ENCODE data around the gene HSPA9. TPM values are rescaled to one million over a fixed set of nuclear protein-coding genes. Genes with fewer than 3 reads are reported as not detected.

The HSPA9 gene
- total RNA-seq, 1 donor from 2014 or later, result 247 TPM

GRCh38 chr5:138536215-138536614 lies 39.0 kb downstream of the HSPA9 start:
- peaks cover 24% of the 10 kb centered on the region for H3K4me1 Mint-ChIP-seq
- no peak for DNase-seq (ENCODE audit: low read depth, low spot score)
- H3K36me3 Mint-ChIP-seq (ENCODE audit: low read depth), result peaks cover 9% of the 10 kb centered on the region
- TF ChIP-seq, protein P1, sequence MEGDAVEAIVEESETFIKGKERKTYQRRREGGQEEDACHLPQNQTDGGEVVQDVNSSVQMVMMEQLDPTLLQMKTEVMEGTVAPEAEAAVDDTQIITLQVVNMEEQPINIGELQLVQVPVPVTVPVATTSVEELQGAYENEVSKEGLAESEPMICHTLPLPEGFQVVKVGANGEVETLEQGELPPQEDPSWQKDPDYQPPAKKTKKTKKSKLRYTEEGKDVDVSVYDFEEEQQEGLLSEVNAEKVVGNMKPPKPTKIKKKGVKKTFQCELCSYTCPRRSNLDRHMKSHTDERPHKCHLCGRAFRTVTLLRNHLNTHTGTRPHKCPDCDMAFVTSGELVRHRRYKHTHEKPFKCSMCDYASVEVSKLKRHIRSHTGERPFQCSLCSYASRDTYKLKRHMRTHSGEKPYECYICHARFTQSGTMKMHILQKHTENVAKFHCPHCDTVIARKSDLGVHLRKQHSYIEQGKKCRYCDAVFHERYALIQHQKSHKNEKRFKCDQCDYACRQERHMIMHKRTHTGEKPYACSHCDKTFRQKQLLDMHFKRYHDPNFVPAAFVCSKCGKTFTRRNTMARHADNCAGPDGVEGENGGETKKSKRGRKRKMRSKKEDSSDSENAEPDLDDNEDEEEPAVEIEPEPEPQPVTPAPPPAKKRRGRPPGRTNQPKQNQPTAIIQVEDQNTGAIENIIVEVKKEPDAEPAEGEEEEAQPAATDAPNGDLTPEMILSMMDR (conservative IDR thresholded peaks at IDR 0.05), result no peak
- no peak overlapping the region for H3K27ac Mint-ChIP-seq (ENCODE audit: unreplicated experiment)
- no peaks in the 10 kb centered on the region for H3K27me3 Mint-ChIP-seq (ENCODE audit: low read depth)
- no peaks in the 10 kb centered on the region for H3K9me3 Mint-ChIP-seq
- peak overlapping the region; percentile 58 for H3K4me3 Mint-ChIP-seq

DNA sequence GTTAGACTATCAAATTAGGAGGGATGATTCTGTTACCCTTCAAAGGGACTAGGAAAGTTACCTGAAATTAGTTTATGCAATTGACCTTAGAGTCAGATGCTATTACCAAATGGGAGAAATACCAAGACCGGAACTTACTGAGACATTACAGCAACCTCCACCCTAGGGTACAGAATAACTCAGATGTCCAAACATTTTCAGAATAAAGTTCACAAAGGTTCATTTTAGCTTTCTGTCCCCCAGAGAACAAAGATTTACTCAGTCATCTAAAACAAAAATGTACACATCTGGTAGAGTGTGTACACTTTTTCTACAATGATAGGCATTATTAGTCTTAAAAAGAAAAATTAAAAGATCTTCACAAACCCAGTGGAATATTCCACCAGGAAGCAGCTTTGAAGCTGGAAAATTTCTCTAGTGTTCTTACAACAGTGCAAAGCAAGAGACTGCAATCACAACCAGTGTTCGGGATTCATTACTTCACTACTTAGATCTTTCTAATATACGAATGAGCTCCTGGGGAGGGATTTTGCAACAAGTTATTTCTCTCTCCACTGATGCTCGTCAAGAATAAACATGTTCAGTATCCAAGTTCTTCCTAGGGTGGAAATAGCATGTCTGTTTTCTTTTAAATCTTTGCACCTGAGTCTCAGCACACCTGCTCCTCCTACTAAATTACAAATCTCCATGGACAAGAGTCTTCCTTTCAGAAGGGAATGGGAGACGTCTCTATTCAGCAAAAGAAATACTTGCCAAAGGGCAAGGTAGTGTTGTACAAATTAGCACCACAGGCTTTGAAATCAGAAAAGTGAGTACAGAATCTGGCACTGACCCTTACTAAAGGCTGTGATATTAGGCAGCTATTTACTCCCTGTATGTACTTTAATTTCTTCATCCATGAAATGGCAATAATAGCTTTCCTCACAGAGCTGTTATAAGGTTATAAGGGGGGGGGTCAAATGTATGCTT lies 40.9 kb downstream of the HSPA9 start:
- no peak overlapping the region for H3K4me3 Mint-ChIP-seq
- TF ChIP-seq, protein P1 (conservative IDR thresholded peaks at IDR 0.05), result no peak
- no peaks in the 10 kb centered on the region for H3K27me3 Mint-ChIP-seq (ENCODE audit: low read depth)
- no peak overlapping the region for H3K27ac Mint-ChIP-seq (ENCODE audit: unreplicated experiment)
- DNase-seq (ENCODE audit: low read depth, low spot score), result no peak
- no peaks in the 10 kb centered on the region for H3K9me3 Mint-ChIP-seq
- peaks cover 7% of the 10 kb centered on the region for H3K36me3 Mint-ChIP-seq (ENCODE audit: low read depth)
- peaks cover 9% of the 10 kb centered on the region for H3K4me1 Mint-ChIP-seq

- DNase-seq (ENCODE audit: low read depth, low spot score), result no peak
- no peak overlapping the region for H3K27ac Mint-ChIP-seq (ENCODE audit: unreplicated experiment)
- peaks cover 4% of the 10 kb centered on the region for H3K36me3 Mint-ChIP-seq (ENCODE audit: low read depth)
- no peaks in the 10 kb centered on the region for H3K4me1 Mint-ChIP-seq
- H3K9me3 Mint-ChIP-seq, result no peaks in the 10 kb centered on the region
- no peak overlapping the region for H3K4me3 Mint-ChIP-seq
- H3K27me3 Mint-ChIP-seq (ENCODE audit: low read depth), result no peaks in the 10 kb centered on the region
- TF ChIP-seq, protein P1 (conservative IDR thresholded peaks at IDR 0.05), result no peak
These were observed 45.4 kb downstream of the HSPA9 start for GRCh38 chr5:138529812-138530211.

GRCh38 chr5:138528744-138529469 lies 46.3 kb downstream of the HSPA9 start:
- no peaks in the 10 kb centered on the region for H3K4me1 Mint-ChIP-seq
- H3K36me3 Mint-ChIP-seq (ENCODE audit: low read depth), result peaks cover 4% of the 10 kb centered on the region
- H3K4me3 Mint-ChIP-seq, result no peak overlapping the region
- H3K9me3 Mint-ChIP-seq, result no peaks in the 10 kb centered on the region
- no peak for DNase-seq (ENCODE audit: low read depth, low spot score)
- TF ChIP-seq, protein P1 (conservative IDR thresholded peaks at IDR 0.05), result no peak
- no peaks in the 10 kb centered on the region for H3K27me3 Mint-ChIP-seq (ENCODE audit: low read depth)
- H3K27ac Mint-ChIP-seq (ENCODE audit: unreplicated experiment), result no peak overlapping the region

- TF ChIP-seq, protein P1 (conservative IDR thresholded peaks at IDR 0.05), result no peak
- Mint-ChIP-seq H3K4me1 (peaks cover 5% of the 10 kb centered on the region), H3K27me3 (ENCODE audit: low read depth) (no peaks in the 10 kb centered on the region), H3K4me3 (peak overlapping the region; percentile 21), H3K36me3 (ENCODE audit: low read depth) (peaks cover 4% of the 10 kb centered on the region), H3K9me3 (no peaks in the 10 kb centered on the region), H3K27ac (ENCODE audit: unreplicated experiment) (no peak overlapping the region)
- DNase-seq (ENCODE audit: low read depth, low spot score), result no peak
These were observed 47.0 kb downstream of the HSPA9 start for GRCh38 chr5:138528208-138528607.
